ENCODE data around the gene CEACAM20.
A peak's percentile ranks its signal among the peaks of the same experiment; 100 is the strongest.
"Not testable (repeated sequence)": the region's sequence is repeated elsewhere in the genome, so short reads cannot be mapped to it uniquely, and the experiment has no call there.

The CEACAM20 gene

GRCh38 chr19:44548736-44549135, 19.3 kb upstream of the CEACAM20 start:
- peak; percentile 42 for DNase-seq (ENCODE audit: low read depth)

- no peak for DNase-seq (ENCODE audit: low read depth)
These were observed 14.6 kb upstream of the CEACAM20 start for GRCh38 chr19:44544031-44544430.

- DNase-seq (ENCODE audit: low read depth), result no peak
These were observed 13.2 kb upstream of the CEACAM20 start for GRCh38 chr19:44542671-44543070.

DNA sequence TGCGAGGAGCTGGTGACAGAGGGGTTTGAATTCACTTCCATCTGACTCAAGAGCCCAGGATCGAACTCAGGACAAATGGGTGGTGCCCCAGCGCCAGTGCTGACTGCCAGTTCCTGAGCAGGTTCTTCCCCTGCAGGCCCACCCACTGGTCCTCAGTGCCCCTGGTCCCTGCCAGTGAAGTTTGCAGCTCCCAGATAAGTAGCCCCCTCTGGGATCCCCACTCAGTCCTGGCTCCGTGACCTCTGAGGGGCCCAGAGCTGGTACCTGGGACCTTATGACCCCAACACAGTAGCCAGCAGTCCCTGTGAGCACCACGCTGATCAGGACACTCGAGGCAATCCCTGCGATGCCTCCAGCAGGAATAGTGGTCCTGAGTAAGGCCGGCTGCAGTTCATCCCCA, 11.3 kb upstream of the CEACAM20 start:
- DNase-seq (ENCODE audit: low read depth), result no peak

GRCh38 chr19:44539991-44540390, 10.5 kb upstream of the CEACAM20 start:
- no peak for DNase-seq (ENCODE audit: low read depth)

GRCh38 chr19:44539236-44539826, 9.9 kb upstream of the CEACAM20 start:
- DNase-seq (ENCODE audit: low read depth), result no peak

- not testable (repeated sequence) for DNase-seq (ENCODE audit: low read depth)
These were observed 5.9 kb upstream of the CEACAM20 start for GRCh38 chr19:44535361-44535760.

DNA sequence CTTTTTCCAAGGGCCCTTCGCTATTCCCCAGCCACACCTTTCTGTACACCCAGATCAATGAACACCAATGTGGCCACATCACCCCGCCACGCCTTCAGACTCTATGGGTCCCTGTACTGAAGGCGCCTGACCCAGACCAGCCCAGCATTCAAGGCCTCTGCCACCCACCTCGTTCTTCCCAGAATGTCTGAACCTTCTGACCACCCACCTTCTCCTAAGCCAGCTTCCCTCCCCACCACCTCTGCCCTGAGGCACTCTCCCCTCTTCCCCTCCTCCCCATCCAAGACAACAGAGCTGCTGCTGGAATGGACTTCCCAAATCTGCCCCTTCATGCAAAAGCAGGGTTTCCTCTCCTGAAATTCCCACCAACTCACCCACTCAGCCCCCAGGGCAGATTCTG, 3.3 kb upstream of the CEACAM20 start:
- DNase-seq (ENCODE audit: low read depth), result no peak

- no peak for DNase-seq (ENCODE audit: low read depth)
These were observed 1.3 kb upstream of the CEACAM20 start for GRCh38 chr19:44530777-44531176.

- no peak for DNase-seq (ENCODE audit: low read depth)
These were observed 1.9 kb downstream of the CEACAM20 start for GRCh38 chr19:44527554-44527953.

DNA sequence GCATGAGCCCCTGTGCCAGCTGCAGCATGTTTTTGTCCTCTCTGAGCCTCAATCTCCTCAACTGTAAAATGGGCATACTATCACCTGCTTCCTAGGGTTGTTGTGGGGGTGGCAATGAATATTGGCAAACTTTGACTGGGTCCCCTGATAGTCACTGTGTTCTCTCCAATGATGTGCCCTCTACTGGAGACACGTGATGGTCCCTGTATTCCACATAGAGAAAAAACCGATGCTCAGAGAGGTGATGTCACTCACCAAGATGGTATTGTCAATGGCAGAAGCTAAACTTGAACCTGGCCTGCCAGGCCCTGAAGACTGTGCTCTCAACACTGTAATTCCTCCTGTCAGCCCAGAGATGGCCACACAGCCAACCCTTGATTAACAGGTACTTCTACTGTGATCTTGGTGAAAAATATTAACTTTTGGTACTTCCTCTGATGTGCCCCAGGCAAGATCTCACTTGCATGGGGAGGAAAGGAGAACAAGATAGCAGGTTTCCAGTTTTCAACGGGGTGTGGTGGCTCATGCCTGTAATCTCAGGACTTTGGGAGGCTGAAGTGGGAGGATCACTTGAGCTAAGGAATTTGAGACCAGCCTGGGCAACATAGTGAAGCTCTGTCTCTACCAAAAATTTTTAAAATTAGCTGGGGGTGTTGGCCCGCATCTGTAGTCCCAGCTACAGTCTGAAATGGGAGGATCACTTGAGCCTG, 3.6 kb downstream of the CEACAM20 start:
- DNase-seq (ENCODE audit: low read depth), result no peak

- no peak for DNase-seq (ENCODE audit: low read depth)
These were observed 8.1 kb downstream of the CEACAM20 start for GRCh38 chr19:44521370-44521769.

- DNase-seq (ENCODE audit: low read depth), result no peak
These were observed 12.3 kb downstream of the CEACAM20 start for GRCh38 chr19:44517146-44517545.

- no peak for DNase-seq (ENCODE audit: low read depth)
These were observed 13.6 kb downstream of the CEACAM20 start for GRCh38 chr19:44515907-44516306.

DNA sequence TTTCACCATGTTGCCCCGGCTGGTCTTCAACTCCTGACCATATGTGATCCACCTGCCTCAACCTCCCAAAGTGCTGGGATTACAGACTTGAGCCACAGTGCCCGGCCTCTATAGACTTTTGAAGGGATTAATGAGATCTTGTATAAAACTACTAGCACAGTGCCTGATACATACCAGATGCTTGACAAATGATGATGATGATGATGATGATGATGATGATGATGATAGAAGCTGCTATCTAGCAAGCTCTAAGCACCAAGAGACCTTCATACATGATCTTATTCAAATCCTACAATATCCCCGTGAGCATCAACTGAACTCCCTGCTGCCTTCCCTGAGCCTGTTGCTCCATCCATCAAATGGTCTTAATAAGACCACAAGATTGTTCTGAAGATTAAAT, 14.4 kb downstream of the CEACAM20 start:
- no peak for DNase-seq (ENCODE audit: low read depth)

DNA sequence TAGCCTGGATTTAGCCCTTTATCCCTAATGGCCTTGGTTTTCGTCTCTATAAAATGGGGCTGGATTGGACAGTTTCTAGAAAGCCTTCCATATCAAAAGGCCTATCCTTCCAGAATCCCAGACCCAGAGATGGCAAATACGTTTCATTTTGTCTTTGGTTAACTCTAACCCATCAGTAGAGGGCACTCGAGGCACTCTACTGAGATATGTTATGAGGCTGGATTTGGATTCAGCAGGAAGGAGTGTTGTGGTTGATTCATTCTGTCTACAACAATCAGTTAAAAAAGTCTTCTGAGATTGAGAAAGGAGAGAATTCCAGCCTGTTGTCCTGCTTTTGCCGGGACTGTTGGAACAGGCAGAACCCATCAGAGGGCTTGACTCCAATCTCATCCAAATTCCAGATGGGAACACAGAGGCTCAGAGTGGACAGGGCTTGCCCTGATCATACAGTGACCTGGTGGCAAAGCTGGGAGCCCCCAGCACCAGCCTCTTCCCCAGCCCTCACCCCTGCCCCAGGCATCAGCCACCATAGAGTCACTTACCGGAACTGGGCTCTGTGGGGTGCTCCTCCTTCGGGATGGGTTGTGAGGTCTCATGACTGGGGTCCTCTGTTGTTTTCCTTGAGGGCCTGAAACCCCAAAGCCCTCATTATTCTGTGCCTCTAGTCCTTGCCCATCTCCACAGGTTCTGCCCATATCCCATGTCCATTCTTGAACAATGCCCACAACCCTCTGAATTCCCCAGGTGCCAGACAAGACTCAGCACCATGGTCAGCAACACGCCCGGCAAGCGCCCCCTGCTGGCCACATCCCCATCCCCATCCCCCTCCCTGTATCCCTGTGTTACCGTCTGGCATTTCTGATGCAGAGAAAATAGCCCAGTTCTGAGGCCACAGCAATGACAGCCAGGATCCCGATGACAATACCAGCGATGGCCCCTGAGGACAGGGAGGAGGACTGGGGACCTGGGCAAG, 16.9 kb downstream of the CEACAM20 start:
- DNase-seq (ENCODE audit: low read depth), result peak; percentile 47

- no peak for DNase-seq (ENCODE audit: low read depth)
These were observed 20.0 kb downstream of the CEACAM20 start for GRCh38 chr19:44509478-44509877.

- peak; percentile 93 for DNase-seq (ENCODE audit: low read depth)
These were observed 29.2 kb downstream of the CEACAM20 start, which contains the start of gene ZNF180 for GRCh38 chr19:44499962-44500949. Gene ZNF180, minus strand, starts transcription at chr19:44500522. Its CDS starts 3,188 bp downstream, at chr19:44497334.

- DNase-seq (ENCODE audit: low read depth), result no peak
These were observed 29.9 kb downstream of the CEACAM20 start for GRCh38 chr19:44499559-44499958.

- no peak for DNase-seq (ENCODE audit: low read depth)
These were observed 30.5 kb downstream of the CEACAM20 start for GRCh38 chr19:44498988-44499387.

- DNase-seq (ENCODE audit: low read depth), result no peak
These were observed 32.8 kb downstream of the CEACAM20 start for GRCh38 chr19:44496711-44497110.

Measured in EH (cell line).